Spleen (tissue), 7 donors: Measurements from ENCODE around the gene PAOX.

ENCODE experiments used
- CTCF ChIP-seq, 11 experiments: fragments of 200-600 bp in 7 of 11; fragments of 450-650 bp in 4 of 11; sonication (generic) in 4 of 11; IDR thresholded peaks in 8 of 11; conservative IDR thresholded peaks in 3 of 11; 1 replicate in 7 of 11; 2 replicates in 4 of 11; pipeline versions ENCODE4 v1.4.0 to v1.8.0; 2016 to 2021; ENCODE audit warnings: antibody characterized with exemption in 11 of 11, inconsistent platforms in 4 of 11, mild to moderate bottlenecking in 1 of 11
- POLR2A ChIP-seq, 3 donors: fragments of 450-650 bp; IDR thresholded peaks; one replicate each; pipeline ENCODE4 v1.5.1; 2017; ENCODE audit warnings: antibody characterized with exemption in 3 of 3, mild to moderate bottlenecking in 1 of 3
- POLR2AphosphoS5 ChIP-seq, 3 donors: sonication (generic); formaldehyde crosslinking; IDR thresholded peaks; one replicate each; pipeline ENCODE4 v1.5.1; 2017; ENCODE audit warnings: antibody characterized with exemption in 3 of 3
- donor health status: DM: no; HTN: no; CAD: no; lungs with moderate emphysema.
- donor health status: DM: no; HTN: no; CAD: no.
- donor health status: DM: no; HTN: no; CAD: no.

DNA sequence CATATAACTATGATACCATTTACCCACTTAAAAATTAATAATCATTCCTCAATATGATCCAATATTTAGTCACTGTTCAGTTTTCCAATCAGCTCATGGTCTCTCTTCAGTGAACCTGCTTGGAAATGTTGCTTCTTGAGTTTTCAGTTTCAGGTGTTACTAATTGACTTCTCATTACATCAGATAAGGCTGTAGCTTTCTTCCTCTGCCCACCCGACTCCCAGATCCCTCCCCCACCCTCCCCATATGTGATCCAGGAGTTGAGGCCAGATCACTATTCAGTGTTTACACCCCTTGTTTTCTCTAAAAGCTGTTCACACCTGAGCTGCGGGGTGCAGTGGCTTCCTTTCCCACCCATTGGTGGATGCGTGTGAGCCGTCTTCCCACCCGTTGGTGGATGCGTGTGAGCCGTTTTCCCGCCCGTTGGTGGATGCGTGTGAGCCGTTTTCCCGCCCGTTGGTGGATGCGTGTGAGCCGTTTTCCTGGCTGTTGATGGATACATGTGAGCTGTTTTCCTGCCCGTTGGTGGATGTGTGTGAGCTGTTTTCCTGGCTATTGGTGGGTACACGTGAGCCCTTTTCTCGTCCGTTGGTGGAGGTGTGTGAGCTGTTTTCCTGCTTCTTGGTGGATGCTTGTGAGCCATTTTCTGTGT, 11.7 kb downstream of the PAOX start:
- TF ChIP-seq CTCF (IDR thresholded peaks at IDR 0.05 in 8 of 11, conservative IDR thresholded peaks at IDR 0.05 in 3 of 11), result no peak
- no peak for TF ChIP-seq POLR2AphosphoS5 (IDR thresholded peaks at IDR 0.05)
- TF ChIP-seq POLR2A (IDR thresholded peaks at IDR 0.05), result no peak
